Measurements from ENCODE around the gene TFDP2.

DNA sequence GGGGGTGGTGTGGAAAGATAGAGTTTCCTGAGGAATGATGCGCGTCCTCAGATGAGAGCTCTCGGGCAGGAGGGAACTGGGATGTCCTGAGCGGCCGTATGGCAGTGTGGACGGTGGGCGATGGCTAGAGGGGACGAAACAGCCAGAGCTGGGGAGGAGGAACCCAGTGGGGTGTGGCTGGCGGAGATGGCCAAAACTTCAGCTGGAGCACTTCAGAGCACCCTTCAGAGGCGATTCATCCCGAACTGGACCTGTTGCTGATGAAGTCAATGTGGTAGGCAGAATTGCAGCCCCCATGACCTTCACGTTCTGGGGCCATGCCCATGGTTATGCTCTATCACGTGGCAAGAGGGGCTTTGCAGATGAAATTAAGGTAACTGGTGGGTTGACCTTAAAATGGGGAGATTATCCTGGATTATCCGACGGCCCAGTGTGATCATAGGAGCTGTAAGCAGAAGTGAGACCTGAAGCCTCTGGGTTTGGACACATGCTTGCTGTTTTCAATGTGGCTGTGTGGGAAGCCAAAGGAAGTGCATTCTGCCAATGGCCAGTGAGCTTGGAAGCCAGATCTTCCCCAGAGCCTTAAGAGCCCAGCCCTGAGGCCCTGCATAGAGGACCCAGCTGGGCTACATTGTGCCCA, 220.6 kb downstream of the TFDP2 start:
- no peak for TF ChIP-seq EZH2phosphoT487 (IDR thresholded peaks at IDR 0.05; ENCODE audit: low read depth)
- TF ChIP-seq, protein P1, sequence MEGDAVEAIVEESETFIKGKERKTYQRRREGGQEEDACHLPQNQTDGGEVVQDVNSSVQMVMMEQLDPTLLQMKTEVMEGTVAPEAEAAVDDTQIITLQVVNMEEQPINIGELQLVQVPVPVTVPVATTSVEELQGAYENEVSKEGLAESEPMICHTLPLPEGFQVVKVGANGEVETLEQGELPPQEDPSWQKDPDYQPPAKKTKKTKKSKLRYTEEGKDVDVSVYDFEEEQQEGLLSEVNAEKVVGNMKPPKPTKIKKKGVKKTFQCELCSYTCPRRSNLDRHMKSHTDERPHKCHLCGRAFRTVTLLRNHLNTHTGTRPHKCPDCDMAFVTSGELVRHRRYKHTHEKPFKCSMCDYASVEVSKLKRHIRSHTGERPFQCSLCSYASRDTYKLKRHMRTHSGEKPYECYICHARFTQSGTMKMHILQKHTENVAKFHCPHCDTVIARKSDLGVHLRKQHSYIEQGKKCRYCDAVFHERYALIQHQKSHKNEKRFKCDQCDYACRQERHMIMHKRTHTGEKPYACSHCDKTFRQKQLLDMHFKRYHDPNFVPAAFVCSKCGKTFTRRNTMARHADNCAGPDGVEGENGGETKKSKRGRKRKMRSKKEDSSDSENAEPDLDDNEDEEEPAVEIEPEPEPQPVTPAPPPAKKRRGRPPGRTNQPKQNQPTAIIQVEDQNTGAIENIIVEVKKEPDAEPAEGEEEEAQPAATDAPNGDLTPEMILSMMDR (IDR thresholded peaks at IDR 0.05; ENCODE audit: low read depth, low read length), result no peak

Measured in OCI-LY3 (cell line).